ENCODE results near the gene USP36.
"Not testable (repeated sequence)": the region's sequence is repeated elsewhere in the genome, so short reads cannot be mapped to it uniquely, and the experiment has no call there.

Gene USP36

DNA sequence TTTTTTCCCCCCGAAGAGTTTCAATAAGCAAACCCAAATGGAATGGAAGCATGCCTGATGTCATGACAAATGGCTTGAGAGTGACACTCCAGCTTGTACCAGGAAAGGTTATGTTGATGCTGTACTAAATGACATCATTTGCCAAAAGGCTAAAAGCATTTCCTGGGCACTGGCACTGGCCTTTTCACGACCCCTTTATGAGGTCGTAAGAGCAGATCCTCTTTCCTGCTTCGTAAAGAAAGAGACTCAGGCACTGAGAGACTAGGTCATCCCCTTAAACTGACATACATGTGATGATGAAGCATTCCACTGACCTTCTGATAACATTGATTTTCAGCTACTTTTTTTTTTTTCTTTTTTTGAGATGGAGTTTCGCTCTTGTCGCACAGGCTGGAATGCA, 31.9 kb upstream of the USP36 start:
- DNase-seq (ENCODE audit: low read depth) = no peak

DNA sequence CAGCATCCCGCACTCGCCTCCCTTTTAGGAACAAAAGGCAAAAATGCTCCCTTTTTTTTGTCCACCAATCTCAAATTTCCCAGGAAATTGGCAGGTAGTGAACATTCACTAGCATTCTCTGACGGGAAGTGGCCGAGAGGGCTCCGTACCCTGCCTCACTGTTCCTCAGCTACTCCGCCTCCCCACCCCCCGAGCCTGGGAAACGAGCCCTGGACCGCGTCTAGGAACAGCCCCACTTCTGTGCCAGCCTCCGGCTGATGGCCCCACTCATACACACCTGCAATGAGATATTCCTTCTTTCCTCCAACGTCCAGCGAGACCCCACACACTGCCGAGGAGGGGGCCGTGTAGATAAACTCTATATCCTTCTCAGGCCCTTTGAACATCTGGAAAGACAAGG, 30.0 kb upstream of the USP36 start:
- DNase-seq (ENCODE audit: low read depth) = no peak

DNA sequence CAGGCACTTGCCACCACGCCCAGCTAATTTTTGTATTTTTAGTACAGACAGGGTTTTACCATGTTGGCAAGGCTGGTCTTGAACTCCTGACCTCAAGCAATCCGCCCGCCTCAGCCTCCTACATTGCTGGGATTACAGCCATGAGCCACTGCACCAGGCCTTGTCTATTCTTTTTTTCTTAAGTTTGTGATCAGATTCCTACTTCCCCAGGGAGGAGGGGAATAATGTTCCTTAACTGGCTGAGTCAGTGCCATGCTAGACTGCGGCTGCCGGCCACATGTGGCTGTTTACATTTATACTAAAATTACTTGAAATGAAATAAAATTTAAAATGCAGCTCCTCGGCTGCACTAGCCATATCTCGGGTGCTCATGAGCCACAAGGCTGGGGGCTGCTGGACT, 27.8 kb upstream of the USP36 start:
- no peak for DNase-seq (ENCODE audit: low read depth)

DNA sequence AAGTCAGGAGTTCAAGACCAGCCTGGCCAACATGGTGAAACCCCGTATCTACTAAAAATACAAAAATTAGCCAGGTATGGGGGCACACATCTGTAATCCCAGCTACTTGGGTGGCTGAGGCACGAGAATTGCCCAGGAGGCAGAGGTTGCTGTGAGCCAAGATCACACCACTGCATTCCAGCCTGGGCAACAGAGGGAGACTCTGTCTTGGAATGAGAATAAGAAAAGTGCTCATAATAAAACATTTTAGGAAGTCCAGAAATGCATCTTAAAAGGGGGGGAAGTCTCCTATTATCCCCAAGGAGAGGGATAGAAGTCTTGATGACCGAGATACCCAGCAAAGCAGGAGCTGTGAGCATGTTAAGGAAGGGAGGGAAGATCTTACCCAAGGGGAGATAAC, 26.4 kb upstream of the USP36 start:
- not testable (repeated sequence) for DNase-seq (ENCODE audit: low read depth)

DNA sequence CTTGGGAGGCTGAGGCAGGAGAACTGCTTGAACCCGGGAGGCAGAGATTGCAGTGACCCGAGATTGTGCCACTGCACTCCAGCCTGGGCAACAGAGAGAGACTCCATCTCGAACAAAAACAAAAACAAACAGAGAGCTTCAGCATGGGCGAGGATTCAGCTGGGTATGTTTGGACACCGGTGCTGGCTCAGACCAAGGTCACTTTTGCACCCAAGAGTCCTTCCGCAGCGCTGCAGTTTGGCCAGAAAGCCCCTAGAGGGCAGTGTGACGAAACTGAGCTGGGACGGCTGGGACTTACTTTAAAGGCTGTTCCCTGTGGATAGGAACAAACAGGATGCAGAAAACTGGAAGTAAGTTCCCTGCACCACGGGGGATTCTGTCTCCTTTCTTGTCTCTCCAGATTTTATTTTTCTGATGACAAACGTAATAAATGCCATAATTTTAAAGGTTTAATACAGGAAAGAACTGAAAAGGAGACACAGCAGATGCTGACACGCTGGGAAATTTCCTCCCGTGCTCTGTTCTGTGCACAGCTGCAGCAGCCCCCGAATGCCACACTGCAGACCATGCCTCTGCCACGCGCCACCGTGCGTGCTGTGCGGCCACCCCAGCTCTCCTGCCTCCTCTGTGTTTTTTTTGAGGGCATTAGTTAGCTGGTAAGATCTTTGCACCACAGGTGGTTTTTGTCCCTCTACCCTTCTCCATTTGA, 25.2 kb upstream of the USP36 start:
- peak; percentile 31 for DNase-seq (ENCODE audit: low read depth)

DNA sequence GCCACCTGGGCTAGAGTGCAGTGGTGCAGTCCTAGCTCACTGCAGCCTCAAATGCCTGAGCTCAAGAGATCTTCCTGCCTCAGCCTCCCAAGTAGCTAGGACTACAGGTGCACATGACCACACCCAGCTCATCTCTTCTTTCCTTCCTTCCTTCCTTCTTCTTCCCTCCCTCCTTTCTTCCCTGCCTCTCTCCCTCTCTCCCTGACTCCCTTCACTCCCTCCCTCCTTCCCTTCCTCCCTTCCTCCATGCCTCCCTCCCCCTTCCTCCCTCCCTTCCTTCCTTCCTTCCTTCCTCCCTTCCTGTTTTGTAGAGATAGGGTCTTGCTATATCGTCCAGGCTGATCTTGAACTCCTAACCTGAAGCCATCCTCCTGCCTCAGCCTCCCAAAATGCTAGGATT, 23.5 kb upstream of the USP36 start:
- no peak for DNase-seq (ENCODE audit: low read depth)

DNA sequence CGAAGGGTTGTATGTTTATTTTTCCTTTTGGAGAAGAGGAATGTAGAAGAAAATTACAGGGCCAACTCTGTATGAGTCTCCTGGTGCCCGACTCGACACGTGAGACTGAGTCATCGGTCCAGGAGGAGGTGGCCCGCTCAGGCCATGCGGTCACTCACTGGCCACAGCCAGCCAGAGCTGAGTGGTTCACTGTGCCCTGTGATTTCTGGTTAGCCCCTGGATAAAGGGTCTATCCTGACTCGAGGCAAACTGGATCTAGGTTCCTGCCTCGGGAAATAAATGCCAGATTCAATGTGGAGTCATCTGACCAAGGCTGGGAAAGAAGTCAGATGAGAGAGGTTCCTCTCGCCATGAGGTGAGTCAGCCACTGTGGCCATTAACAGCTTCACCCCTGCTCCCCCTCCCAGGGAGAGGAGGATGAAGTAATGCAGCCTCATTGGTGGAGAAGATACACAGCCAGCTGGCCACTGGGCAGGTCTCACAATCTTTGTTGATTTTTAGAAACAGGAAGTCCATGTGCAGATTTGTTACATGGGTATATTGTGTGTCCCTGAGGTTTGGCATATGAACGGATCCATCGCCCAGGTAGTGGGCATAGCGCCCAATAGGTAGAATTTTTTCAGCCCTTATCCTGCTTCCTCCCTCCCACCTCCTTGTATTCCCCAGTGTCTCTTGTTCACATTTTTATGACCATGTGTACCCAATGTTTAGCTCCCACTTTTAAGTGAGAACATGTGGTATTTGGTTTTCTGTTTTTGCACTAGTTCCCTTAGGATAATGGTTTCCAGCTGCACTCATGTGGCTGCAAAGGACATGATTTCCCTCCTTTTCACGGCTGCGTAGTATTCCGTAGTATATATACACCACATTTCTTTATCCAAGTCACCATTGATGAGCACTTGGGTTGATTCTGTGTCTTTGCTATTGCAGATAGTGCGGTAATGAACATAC, 21.7 kb upstream of the USP36 start:
- no peak for DNase-seq (ENCODE audit: low read depth)

DNA sequence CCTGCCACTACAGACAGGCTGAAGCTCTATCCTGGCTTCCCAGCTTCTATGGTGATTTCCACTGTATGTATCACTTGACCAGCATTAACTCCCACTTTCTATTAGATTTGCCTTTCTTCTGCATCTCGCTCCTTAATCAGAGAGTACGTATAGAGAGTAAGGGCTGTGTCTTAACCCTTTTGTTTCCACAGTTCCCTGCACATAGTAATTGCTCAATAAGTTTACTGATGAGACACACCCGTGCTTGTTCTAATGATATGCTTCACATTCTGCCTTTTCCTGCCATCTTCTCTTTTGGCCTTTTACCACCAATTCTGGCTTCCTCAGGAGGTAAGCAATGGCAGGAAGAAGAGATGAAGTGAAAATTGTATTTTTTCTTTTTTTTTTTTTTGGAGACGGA, 20.6 kb upstream of the USP36 start:
- no peak for DNase-seq (ENCODE audit: low read depth)

DNA sequence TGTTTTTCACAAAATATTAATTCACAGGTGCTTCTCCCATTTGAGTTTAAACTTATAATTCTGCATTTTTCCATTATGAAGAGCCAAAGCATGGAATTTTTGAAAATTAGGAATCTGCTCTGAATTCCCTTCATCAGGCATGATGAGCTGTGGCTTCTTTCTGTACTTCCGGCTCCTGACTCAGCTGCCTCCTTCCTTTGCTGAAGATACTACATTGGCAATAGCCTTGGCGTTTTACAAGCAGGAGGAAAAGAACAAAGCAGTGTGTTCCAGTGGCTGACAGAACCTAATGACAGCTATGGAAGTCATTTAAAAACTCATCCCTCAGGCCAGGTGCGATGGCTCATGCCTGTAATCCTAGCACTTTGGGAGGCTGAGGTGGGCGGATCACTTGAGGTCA, 18.4 kb upstream of the USP36 start:
- no peak for DNase-seq (ENCODE audit: low read depth)

DNA sequence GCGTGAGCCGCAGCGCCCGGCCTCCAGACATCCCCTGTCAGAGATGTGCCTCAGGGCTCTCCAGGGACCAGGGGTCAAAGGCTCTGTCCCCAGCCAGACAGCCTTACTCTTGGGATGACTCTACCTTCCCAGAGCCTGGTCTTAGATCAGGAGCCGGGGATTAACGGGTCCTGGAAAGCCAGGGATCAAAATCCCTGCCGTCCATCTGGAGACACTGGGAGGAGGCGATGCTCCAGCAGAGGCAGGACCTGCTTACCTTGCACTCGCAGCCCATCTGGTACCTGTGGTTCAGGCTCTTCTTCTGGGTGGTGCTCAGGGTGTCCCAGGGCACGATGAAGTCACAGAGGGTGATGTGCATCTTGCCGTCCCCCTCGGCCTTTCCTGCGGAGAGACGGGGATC, 16.7 kb upstream of the USP36 start:
- DNase-seq (ENCODE audit: low read depth) = no peak

DNA sequence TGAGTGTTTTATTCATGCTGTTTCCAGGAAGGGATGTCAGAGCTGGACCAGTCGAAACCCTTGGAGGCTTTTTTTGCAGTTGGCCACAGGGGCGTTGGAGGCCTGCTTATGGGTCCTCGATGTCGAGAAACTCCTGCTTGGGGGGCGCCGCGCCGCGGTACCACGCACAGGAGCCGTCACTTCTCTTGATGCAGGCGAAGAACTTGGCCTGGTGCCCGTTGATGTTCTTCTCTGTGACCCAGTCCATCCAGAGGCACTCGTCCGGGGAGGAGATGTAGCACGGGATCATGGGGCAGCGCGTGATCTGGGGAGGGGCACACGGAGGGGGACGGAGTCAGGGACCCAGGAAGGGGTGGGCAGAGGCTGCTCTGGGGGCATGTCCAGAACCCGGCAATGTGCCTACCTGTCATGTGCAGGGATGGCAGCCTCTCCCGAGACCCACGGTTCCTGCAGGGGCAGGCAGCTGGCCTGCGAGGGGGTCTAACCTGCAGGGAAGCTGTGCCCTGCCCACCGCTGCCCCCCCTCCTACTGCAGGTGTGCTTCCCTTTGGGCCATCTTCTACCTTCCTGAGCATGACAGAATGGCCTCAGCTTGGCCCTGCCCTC, 15.0 kb upstream of the USP36 start:
- DNase-seq (ENCODE audit: low read depth) = no peak

DNA sequence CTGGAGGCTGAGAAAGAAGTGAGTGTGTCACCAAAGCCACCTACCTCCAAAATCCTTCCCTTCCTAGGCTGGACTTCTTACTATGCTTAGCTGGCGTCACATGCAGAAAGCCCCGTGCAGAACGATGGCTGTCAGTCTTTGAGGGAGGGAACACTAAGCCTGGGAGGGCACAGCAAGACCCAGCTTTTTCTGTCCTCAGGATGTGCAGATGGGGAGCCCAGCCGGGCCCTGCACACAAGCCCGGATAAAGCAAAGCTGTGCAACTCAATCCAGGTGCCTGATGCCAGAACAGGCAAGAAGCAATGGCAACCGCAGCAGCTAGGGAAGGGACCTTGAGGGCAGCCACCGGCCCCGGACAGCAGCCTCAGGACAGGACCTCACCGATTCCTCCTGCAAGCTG, 13.9 kb upstream of the USP36 start:
- DNase-seq (ENCODE audit: low read depth) = no peak

DNA sequence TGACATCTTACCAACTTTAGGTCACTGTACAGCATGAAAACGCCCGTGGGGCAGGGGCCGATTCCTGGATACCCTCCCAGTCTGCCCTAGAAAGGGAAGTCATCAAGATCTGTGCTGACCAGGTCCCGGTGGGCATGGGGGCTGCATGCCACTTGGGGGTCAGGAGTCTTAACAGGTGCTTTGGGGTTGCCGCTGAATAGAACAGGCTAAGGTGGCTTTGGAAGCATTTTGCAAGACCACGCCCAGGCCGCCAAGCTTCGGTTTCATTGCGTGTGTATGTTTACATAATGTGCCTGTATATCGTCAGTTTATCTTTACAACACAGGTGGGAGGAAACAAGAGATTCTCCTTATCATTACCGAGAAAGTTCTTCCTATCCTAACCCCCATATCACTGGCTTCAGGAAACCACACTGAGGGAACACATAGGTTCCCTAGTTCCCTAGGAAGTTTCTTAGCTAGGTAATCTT, 13.3 kb upstream of the USP36 start:
- no peak for DNase-seq (ENCODE audit: low read depth)

DNA sequence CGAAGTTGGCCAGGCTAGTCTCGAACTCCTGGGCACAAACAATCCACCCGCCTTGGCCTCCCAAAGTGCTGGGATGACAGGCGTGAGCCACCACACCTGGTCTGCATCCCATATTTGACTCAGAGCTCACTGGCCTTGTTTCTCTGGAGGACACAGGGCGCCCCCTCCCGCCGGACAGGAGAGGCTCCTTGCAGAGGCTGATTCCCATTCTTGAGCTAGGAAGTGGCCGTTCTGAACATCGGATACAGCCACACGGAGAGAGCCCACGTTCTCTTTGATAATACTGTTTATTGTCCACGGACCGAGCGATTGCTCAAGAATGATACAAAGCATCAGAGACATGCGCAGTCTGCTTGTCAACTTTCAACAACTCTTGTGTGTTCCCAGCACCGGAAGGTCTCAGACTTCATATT, 12.1 kb upstream of the USP36 start:
- DNase-seq (ENCODE audit: low read depth) = no peak

DNA sequence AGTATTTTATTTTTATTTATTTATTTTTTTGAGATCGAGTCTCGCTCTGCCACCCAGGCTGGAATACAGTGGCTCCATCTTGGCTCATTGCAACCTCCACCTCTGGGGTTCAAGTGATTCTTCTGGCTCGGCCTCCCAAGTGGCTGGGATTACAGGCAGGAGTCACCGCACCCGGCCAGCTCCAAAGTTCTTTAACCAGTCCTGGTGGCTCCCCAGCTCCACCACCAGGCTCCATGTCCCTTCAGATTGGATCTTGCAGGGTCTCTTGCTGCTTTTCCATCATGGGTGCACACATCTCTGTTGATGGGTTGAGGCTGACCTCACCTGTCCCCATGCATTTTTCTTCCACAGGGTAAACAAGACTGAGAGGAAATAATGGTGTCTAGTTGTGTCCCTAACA, 8.4 kb upstream of the USP36 start:
- DNase-seq (ENCODE audit: low read depth) = no peak

DNA sequence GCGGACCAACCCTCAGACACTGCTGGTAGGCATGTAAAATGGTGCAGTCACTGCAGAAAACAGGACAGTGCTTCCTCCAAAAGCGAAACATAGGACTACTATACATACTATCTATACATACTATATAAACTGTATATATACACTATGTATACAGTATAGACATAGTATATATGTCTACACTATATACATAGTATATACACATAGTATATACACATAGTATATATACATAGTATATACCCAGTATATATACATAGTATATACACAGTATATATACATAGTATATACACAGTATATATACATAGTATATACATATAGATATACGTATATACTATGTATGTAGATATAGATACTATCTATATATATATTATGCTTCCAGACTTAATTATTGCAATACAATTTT, 6.4 kb upstream of the USP36 start:
- no peak for DNase-seq (ENCODE audit: low read depth)

DNA sequence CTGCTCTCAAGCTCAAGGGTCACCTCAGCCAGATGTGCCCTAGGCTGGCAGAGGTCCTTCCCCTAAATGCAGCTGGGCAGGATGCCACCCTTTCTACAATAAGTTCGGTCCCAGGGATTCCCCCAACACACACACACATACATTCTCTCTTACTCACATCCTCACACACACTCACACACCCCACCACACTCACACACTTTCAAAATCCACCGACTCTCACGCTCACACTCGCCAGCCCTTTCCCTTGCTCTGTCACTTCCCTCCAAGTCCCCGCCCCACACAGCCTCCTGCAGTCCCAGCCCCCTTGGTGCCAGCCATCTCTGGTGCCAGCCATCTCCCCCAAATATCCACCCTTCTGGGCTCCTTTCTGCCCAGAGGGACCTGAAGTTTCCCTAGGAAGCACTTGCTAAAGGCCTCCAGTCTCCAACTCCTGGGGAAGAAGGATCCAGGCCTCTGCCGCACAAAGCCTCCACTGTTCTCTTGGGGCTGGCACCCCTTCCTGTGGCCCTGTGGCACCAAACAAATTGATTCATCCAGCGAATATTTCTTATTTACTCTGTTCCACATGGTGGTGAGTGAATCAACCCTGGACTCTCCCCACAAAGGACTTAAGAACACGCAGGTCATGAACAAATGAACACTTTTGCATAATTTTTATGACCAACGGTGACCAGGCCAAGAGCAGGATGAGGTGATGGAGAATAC, 3.8 kb upstream of the USP36 start:
- DNase-seq (ENCODE audit: low read depth) = no peak

DNA sequence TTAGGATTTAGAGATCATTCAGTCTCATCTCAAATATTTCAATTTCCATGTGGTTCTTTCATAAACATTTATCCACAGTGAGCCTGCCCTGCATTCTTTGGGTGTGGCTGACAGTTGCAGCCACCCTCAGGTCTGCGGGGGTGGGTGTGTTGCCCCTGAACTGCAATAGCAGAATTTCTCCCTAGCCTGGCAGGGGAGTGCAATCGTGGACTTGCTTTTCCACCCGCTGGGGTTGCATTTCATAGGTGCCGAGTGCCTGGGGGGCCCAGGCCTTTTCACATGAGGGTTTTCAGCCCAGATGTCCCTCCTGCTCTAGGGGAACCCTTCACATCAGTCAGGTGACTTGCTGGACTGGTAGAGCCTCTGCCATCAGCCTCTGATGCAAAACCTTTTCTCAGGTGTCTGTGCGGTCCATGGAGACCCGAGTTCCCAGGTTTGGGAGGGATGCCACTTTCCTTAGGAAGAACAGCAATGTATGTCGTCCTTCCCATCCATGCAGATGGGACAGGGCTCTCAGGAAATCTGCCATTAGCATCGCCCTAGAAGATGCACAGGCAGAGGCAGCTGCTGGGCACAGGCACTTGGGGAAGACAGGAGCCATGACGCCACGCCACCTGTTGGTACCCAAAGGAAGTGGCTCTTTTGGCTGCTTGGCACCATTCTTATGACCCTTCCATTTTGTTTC, 2.4 kb upstream of the USP36 start:
- DNase-seq (ENCODE audit: low read depth) = peak; percentile 19

DNA sequence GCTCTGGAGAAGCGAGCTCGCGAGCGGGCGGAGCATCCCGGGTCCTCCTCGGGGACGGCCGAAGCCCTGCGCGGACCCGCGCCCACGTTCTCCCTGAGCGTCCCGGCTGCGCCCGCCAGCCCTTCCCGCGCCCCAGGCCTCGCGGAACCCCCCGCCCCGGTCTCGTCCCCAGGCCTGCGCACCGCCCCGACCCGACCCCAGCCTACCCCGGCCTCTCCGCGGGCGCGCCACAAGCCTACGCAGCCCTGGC, 159 bp downstream of the USP36 start:
- no peak for DNase-seq (ENCODE audit: low read depth)

DNA sequence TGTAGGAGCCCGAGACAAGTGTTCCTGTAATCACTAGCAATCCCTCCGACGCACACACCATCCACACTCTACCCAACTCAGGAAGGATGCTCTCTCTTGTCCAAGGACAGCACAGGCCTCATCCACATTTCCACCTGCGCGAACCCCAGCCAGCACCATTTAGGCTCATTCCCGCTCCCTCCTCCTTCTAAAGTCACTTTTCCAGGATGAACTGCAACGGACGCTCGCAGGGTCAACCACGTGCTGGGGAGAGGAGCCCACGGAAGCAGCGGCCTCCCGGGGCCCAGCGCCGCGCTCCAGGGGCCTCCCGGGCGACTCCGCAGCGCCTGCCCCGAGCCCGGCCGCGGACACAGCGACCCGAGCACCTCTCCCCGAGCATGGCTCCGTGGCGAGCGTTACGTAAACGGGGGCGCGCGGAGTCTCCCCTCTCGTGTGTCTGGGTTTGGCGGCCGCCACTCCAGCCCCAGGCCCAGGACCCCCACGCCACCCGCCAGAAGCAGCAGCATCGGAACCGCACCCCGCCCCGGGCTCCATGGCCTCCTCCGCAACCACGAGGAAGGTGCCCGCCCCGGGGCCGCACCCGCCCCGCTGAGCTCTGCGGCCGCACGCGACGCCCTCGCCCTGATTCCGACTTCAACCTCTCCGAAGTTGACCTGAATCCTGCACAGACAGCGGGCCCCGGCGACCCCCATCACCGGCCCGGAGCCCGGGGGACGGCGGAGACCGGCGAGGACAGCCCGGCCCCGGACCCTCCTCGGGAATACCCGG, 668 bp downstream of the USP36 start:
- peak; percentile 45 for DNase-seq (ENCODE audit: low read depth)

DNA sequence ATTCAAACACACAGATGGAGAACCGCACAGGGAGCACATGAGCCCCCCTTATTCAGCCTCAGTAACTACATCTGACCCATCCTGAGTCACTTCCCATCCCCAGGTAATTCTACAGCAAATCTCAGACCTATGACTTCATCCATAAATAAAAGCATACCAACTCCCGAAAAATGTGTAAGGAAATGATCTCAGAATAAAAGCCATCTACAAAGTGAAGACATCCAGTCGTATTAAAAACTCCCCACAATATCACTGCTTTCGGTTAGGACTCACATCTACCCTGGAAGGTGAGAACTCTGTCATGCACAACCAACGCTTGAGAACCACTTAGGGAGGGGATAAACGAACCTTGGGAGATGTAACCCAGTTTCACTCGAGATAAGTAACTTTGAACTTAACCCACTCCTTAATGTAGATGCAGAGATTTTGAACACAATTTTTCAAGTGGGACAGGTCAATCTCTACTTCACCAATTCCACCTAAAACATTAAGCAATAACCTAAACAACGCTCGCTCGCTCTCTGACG, 1.3 kb downstream of the USP36 start:
- no peak for DNase-seq (ENCODE audit: low read depth)
